Measurements from ENCODE around the gene PLLP.

DNA sequence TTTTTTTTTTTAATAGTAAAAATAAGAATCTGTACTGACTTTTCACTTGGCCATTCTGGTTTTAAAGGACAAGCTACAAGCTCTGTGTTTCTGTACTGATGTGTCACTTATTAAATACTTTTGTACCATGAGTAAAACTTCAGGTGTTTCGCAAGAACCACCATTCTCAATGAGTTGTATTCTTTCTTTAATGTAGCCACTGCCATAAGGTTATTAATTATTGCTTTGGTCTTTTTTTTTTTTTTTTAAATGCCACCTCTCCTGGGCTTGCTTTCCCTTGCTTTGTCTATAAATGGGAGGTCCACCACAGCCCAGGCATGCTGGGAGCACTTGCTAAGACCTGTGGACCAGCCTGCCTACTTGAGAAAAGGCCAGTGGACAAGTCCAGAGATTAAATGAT, 31.0 kb downstream of the PLLP start:
- TF ChIP-seq, protein P1, sequence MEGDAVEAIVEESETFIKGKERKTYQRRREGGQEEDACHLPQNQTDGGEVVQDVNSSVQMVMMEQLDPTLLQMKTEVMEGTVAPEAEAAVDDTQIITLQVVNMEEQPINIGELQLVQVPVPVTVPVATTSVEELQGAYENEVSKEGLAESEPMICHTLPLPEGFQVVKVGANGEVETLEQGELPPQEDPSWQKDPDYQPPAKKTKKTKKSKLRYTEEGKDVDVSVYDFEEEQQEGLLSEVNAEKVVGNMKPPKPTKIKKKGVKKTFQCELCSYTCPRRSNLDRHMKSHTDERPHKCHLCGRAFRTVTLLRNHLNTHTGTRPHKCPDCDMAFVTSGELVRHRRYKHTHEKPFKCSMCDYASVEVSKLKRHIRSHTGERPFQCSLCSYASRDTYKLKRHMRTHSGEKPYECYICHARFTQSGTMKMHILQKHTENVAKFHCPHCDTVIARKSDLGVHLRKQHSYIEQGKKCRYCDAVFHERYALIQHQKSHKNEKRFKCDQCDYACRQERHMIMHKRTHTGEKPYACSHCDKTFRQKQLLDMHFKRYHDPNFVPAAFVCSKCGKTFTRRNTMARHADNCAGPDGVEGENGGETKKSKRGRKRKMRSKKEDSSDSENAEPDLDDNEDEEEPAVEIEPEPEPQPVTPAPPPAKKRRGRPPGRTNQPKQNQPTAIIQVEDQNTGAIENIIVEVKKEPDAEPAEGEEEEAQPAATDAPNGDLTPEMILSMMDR (IDR thresholded peaks at IDR 0.05; ENCODE audit: low read length) = no peak
- TF ChIP-seq EZH2 (optimal IDR thresholded peaks at IDR 0.05; ENCODE audit: low read depth, low read length) = no peak
